ENCODE measurements around the gene PLCXD1.
"Not testable (repeated sequence)": the region's sequence is repeated elsewhere in the genome, so short reads cannot be mapped to it uniquely, and the experiment has no call there.

PLCXD1 gene

DNA sequence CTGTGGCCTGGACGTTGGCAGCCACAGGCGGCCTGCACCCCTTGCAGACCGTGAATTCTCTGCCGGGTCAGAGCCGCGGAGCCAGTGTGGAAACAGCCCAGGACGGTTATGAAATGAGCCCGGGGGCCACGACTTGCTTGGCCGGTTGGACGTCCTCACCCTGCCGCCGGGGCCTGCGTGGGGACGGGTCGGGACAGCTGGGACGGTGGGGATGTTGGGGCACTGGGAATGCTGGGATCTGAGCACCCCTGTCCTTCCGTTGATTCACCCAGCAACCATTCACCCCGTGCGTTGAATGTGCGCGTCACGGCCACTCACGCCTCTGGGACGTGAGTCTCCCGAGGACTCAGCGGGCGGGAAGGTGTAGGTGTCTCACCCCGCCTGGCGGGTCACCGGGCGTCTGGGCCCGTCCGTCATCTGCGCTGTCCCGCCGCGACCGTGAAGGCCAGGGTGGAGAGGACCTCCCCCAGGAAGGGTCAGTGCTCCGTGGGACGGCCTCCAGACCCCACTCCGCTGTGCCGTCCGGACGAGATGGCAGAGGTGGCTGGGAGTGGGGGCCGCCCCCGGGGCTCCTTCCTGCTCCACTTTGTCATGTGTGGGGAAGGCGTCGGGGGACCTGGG, 4.5 kb upstream of the PLCXD1 start:
- Mint-ChIP-seq H3K4me3 (peak overlapping the region; percentile 75), H3K27ac (peak overlapping the region; percentile 72), H3K9me3 (no peaks in the 10 kb centered on the region), H3K27me3 (peaks cover 22% of the 10 kb centered on the region), H3K4me1 (peaks cover 37% of the 10 kb centered on the region), H3K36me3 (no peaks in the 10 kb centered on the region)
- peak; percentile 60 for ATAC-seq

GRCh38 chrX:279757-280604, 1.2 kb upstream of the PLCXD1 start:
- H3K9me3 Mint-ChIP-seq, H3K36me3 Mint-ChIP-seq, ATAC-seq, H3K4me3 Mint-ChIP-seq: not testable (repeated sequence)
- peaks cover 49% of the 10 kb centered on the region for H3K4me1 Mint-ChIP-seq
- H3K27me3 Mint-ChIP-seq: peaks cover 20% of the 10 kb centered on the region
- H3K27ac Mint-ChIP-seq: peak overlapping the region; percentile 49

- not testable (repeated sequence) for H3K4me3 Mint-ChIP-seq, H3K36me3 Mint-ChIP-seq, H3K27ac Mint-ChIP-seq, ATAC-seq, H3K9me3 Mint-ChIP-seq
- H3K4me1 Mint-ChIP-seq: peaks cover 43% of the 10 kb centered on the region
- peaks cover 13% of the 10 kb centered on the region for H3K27me3 Mint-ChIP-seq
Observed at GRCh38 chrX:280722-281121, 459 bp upstream of the PLCXD1 start.

DNA sequence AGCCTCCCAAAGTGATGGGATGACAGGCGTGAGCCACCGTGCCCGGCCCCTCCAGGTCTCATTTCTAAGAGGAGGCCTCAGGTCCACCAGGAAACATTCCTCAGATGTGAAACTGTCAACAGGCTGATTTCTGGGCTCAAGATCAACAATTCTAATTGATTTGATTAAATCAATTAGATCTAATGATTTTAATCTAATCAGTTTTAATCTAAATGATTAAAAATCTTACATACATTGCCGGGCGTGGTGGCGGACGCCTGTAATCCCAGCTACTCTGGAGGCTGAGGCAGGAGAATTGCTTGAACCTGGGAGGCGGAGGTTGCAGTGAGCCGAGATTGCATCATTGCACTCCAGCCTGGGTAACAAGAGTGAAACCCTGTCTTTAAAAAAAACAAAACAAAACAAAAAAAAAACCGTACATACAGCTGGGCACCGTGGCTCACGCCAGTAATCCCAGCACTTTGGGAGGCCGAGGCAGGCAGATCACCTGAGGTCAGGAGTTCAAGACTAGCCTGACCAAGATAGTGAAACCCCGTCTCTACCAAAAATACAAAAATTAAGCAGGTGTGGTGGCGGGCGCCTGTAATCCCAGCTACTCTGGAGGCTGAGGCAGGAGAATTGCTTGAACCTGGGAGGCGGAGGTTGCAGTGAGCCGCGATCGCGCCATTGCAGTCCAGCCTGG, 960 bp downstream of the PLCXD1 start:
- Mint-ChIP-seq H3K27ac (peak overlapping the region; percentile 84), H3K4me3 (peak overlapping the region; percentile 41), H3K36me3 (peaks cover 10% of the 10 kb centered on the region), H3K4me1 (peaks cover 31% of the 10 kb centered on the region)
- ATAC-seq, H3K27me3 Mint-ChIP-seq, H3K9me3 Mint-ChIP-seq: not testable (repeated sequence)

DNA sequence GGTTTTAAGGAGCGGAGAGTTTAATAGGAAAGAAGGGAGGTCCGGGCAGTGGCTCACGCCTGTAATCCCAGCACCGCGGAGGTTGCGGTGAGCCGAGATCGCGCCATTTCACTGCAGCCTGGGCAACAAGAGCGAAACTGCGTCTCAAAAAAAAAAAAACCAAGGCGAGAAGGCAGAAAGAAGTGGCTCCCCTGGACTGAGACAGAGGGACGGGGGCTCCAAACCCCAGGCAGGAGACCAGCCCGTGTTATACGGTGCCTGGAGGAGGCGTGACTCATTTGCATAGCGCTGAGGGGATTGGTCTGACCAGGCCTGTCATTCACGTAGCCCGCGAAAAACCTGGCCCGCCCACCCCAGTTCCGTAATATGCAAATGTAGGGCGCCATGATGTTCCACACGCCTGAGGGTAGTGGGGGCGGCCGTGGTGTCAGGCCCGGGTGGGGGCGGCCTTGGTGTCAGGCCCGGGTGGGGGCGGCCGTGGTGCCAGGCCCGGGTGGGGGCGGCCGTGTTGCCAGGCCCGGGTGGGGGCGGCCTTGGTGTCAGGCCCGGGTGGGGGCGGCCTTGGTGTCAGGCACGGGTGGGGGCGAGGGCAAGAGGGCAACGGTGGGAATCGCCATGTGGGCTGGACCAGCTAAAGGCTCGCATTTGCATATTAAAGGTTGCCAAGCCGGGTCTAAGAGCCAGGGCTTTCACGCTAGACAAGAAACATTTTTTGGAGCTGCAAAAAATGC, 2.1 kb downstream of the PLCXD1 start:
- no peaks in the 10 kb centered on the region for H3K9me3 Mint-ChIP-seq

GRCh38 chrX:285076-285677, 4.0 kb downstream of the PLCXD1 start:
- Mint-ChIP-seq H3K4me3 (no peak overlapping the region), H3K4me1 (peaks cover 12% of the 10 kb centered on the region), H3K27ac (no peak overlapping the region), H3K27me3 (no peaks in the 10 kb centered on the region), H3K36me3 (peaks cover 22% of the 10 kb centered on the region), H3K9me3 (no peaks in the 10 kb centered on the region)
- no peak for ATAC-seq

More for the DNA sequence above, 2.1 kb downstream of the PLCXD1 start:
- ATAC-seq: peak; percentile 99
- Mint-ChIP-seq H3K27me3 (no peaks in the 10 kb centered on the region), H3K4me1 (peaks cover 27% of the 10 kb centered on the region), H3K4me3 (peak overlapping the region; percentile 86), H3K36me3 (peaks cover 10% of the 10 kb centered on the region), H3K27ac (peak overlapping the region; percentile 84)

DNA sequence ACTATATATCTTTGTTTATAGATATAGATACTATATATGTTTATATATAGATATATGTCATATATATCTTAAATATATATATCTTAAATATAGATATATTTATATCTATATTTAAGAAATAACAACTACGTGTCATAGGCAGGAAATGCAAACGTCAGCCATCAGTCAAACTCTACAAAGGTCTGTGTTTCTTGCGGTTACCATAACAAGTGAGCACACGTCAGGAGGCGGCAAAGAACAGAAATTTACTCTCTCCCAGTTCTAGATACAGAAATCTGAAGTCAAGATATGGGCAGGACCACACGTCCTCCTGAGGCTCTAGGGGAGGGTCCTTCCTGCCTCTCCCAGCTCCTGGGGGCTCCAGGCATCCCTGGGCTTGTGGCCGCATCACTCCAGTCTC, 6.5 kb downstream of the PLCXD1 start:
- Mint-ChIP-seq H3K27ac (no peak overlapping the region), H3K27me3 (no peaks in the 10 kb centered on the region), H3K4me3 (no peak overlapping the region), H3K4me1 (peaks cover 7% of the 10 kb centered on the region), H3K36me3 (peaks cover 39% of the 10 kb centered on the region), H3K9me3 (no peaks in the 10 kb centered on the region)
- no peak for ATAC-seq

DNA sequence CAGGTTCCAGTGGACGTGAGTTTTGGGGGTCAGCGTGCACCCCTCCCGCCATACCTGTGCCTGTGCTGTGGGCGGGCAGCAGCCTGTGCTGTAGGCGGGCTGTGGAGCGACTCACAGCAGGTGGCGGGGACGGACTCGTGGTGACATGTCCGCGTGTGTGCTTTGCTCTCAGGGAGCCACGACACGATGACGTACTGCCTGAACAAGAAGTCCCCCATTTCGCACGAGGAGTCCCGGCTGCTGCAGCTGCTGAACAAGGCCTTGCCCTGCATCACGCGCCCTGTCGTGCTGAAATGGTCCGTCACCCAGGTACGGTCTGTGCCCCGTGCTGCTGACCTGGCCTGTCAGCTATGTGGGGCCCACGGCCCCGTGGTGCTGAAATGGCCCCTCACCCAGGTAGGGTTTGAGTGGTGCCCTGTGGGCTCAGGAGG, 7.4 kb downstream of the PLCXD1 start:
- Mint-ChIP-seq H3K4me3 (no peak overlapping the region), H3K9me3 (no peaks in the 10 kb centered on the region), H3K4me1 (peaks cover 6% of the 10 kb centered on the region), H3K27me3 (no peaks in the 10 kb centered on the region), H3K27ac (no peak overlapping the region), H3K36me3 (peaks cover 48% of the 10 kb centered on the region)
- ATAC-seq: no peak

- no peak for ATAC-seq
- no peak overlapping the region for H3K4me3 Mint-ChIP-seq
- peaks cover 59% of the 10 kb centered on the region for H3K36me3 Mint-ChIP-seq
- H3K4me1 Mint-ChIP-seq: no peaks in the 10 kb centered on the region
- H3K27ac Mint-ChIP-seq: no peak overlapping the region
- no peaks in the 10 kb centered on the region for H3K27me3 Mint-ChIP-seq
- no peaks in the 10 kb centered on the region for H3K9me3 Mint-ChIP-seq
Observed at GRCh38 chrX:290476-291166, 9.4 kb downstream of the PLCXD1 start.

DNA sequence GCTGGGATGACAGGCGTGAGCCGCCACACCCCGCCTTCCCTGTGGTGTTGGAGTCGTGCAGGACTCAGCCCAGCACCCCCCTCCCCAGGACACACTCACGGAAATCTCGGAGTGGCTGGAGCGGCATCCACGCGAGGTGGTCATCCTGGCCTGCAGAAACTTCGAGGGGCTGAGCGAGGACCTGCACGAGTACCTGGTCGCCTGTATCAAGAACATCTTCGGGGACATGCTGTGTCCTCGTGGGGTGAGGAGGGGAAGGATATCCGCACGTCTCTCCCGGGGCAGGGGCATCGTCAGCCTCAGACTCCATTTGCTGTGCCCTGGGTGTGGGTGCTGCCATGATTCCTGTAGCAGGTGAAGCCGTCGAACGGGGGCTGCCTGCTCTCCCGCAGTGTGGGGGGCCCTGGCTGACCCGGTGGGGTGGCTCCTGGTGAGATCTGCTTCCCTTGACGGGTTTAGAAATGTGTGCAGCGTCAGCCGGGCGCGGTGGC, 10.3 kb downstream of the PLCXD1 start:
- ATAC-seq: no peak
- H3K9me3 Mint-ChIP-seq: no peaks in the 10 kb centered on the region
- no peak overlapping the region for H3K27ac Mint-ChIP-seq
- no peaks in the 10 kb centered on the region for H3K4me1 Mint-ChIP-seq
- H3K4me3 Mint-ChIP-seq: no peak overlapping the region
- peaks cover 57% of the 10 kb centered on the region for H3K36me3 Mint-ChIP-seq
- no peaks in the 10 kb centered on the region for H3K27me3 Mint-ChIP-seq

DNA sequence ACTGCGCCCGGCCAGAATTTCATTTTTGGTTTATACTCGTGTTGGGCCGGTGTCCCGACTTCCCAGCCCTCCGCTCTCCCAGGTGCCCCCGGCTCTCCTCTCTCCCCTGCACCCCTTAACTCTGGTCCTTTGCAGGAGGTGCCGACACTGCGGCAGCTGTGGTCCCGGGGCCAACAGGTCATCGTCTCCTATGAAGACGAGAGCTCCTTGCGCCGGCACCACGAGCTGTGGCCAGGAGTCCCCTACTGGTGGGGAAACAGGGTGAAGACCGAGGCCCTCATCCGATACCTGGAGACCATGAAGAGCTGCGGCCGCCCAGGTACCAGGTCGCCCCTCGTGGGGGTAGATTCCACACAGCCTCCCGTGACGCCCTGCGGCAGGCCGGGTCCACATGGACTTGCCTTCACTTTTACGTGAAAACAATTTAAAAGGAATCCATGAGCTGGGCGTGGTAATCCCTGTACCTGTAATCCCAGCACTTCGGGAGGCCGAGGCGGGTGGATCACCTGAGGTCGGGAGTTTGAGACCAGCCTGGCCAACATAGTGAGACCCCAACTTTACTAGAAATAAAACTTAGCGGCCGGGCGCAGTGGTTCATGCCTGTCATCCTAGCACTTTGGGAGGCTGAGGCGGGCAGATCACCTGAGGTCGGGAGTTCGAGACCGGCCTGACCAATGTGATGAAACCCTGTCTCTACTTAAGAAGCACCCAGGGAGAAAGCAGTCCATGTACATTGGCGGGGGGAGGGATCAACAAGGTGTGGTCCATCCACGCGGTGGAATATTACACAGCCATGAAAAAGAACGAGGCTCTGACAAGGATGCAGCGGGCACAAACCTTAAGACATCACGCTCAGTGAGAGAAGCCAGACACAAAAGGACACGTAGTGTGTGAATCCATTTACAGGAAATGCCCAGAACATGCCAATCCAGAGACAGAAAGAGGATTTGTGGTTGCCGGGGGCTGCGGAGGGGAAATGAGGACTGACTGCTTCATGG, 12.0 kb downstream of the PLCXD1 start:
- Mint-ChIP-seq H3K9me3 (no peaks in the 10 kb centered on the region), H3K36me3 (peaks cover 57% of the 10 kb centered on the region), H3K27ac (no peak overlapping the region), H3K27me3 (no peaks in the 10 kb centered on the region), H3K4me3 (no peak overlapping the region), H3K4me1 (no peaks in the 10 kb centered on the region)
- no peak for ATAC-seq

GRCh38 chrX:295136-295535, 14.0 kb downstream of the PLCXD1 start:
- H3K9me3 Mint-ChIP-seq: no peaks in the 10 kb centered on the region
- H3K36me3 Mint-ChIP-seq: peaks cover 55% of the 10 kb centered on the region
- no peak for ATAC-seq
- H3K4me3 Mint-ChIP-seq: no peak overlapping the region
- no peaks in the 10 kb centered on the region for H3K4me1 Mint-ChIP-seq
- H3K27me3 Mint-ChIP-seq: no peaks in the 10 kb centered on the region
- no peak overlapping the region for H3K27ac Mint-ChIP-seq

DNA sequence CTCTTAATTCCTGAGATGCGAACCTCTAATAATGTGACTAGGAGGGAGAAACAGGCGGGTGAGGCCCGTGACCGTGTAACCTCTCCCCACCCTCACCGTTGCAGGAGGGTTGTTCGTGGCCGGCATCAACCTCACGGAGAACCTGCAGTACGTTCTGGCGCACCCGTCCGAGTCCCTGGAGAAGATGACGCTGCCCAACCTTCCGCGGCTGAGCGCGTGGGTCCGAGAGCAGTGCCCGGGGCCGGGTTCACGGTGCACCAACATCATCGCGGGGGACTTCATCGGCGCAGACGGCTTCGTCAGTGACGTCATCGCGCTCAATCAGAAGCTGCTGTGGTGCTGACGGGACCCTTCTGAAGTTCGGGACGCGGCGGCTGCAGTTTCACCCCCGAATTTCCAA, 17.8 kb downstream of the PLCXD1 start:
- no peak overlapping the region for H3K27ac Mint-ChIP-seq
- ATAC-seq: no peak
- no peaks in the 10 kb centered on the region for H3K9me3 Mint-ChIP-seq

More for the DNA sequence above, 17.8 kb downstream of the PLCXD1 start:
- H3K36me3 Mint-ChIP-seq: peaks cover 51% of the 10 kb centered on the region
- no peaks in the 10 kb centered on the region for H3K27me3 Mint-ChIP-seq
- H3K4me3 Mint-ChIP-seq: no peak overlapping the region
- no peaks in the 10 kb centered on the region for H3K4me1 Mint-ChIP-seq
